Measurements from ENCODE around the gene DLGAP4. TPM values are rescaled to one million over a fixed set of nuclear protein-coding genes. Genes with fewer than 3 reads are reported as not detected.

DLGAP4 gene
- total and polyA plus RNA-seq, 9 donors, result 18.2 to 75.9 (median 53.1) TPM

- no peak for TF ChIP-seq POLR2A (IDR thresholded peaks at IDR 0.05)
- no peak for TF ChIP-seq CTCF (IDR thresholded peaks at IDR 0.05)
- TF ChIP-seq EP300 (IDR thresholded peaks at IDR 0.05), result no peak
- H3K4me1 ChIP-seq (ENCODE audit: insufficient read depth), result peaks cover 6% of the 10 kb centered on the region
- WGBS, 3 donors, result 50 to 62% (median 57%) methylated on average over 7 of the region's 7 CpGs
- H3K36me3 ChIP-seq, result no peaks in the 10 kb centered on the region
- no peaks in the 10 kb centered on the region for H3K9me3 ChIP-seq
- H3K4me3 ChIP-seq, result no peak overlapping the region
- no peaks in the 10 kb centered on the region for H3K27me3 ChIP-seq
- DNase-seq, result no peak
- H3K27ac ChIP-seq, result no peak overlapping the region
- intact Hi-C loops (cut with DNase I), result no loop called here
Measured at GRCh38 chr20:36569847-36570429, 263.8 kb downstream of the DLGAP4 start.

GRCh38 chr20:36571564-36572504, 265.7 kb downstream of the DLGAP4 start:
- no peaks in the 10 kb centered on the region for H3K36me3 ChIP-seq
- H3K27ac ChIP-seq, result peak overlapping the region in 1 of 2 donors; percentile 94
- intact Hi-C loops (cut with DNase I), result no loop called here
- DNase-seq, result no peak
- H3K9me3 ChIP-seq, result no peaks in the 10 kb centered on the region
- no peak overlapping the region for H3K4me3 ChIP-seq
- H3K4me1 ChIP-seq (ENCODE audit: insufficient read depth), result peaks cover 9% of the 10 kb centered on the region
- TF ChIP-seq POLR2A (IDR thresholded peaks at IDR 0.05) (no peak), CTCF (IDR thresholded peaks at IDR 0.05) (no peak), EP300 (IDR thresholded peaks at IDR 0.05) (no peak)
- no peaks in the 10 kb centered on the region for H3K27me3 ChIP-seq
- 52 to 55% (median 53%) methylated on average over 17 of the region's 17 CpGs for WGBS, 3 donors

GRCh38 chr20:36572701-36573102, 266.6 kb downstream of the DLGAP4 start:
- no peaks in the 10 kb centered on the region for H3K27me3 ChIP-seq
- peak in 1 of 5 donors; percentile 17 for DNase-seq
- H3K4me3 ChIP-seq, result peak overlapping the region; percentile 72
- H3K27ac ChIP-seq, result peak overlapping the region; percentile 94 to 97
- H3K36me3 ChIP-seq, result no peaks in the 10 kb centered on the region
- intact Hi-C loops (cut with DNase I), result no loop called here
- H3K4me1 ChIP-seq (ENCODE audit: insufficient read depth), result peaks cover 9% of the 10 kb centered on the region
- no peaks in the 10 kb centered on the region for H3K9me3 ChIP-seq
- TF ChIP-seq EP300 (IDR thresholded peaks at IDR 0.05) (no peak), CTCF (IDR thresholded peaks at IDR 0.05) (no peak), POLR2A (IDR thresholded peaks at IDR 0.05) (no peak)
- WGBS, 3 donors, result 36 to 45% (median 39%) methylated on average over 20 of the region's 20 CpGs

GRCh38 chr20:36573103-36573797, 267.1 kb downstream of the DLGAP4 start, which contains the start of gene TGIF2:
TGIF2 (plus strand) TSS chr20:36573597; CDS start chr20:36578775, 5,178 bp downstream.
- Histone ChIP-seq H3K27ac (peak within 1 kb of the TSS; percentile 94 to 97), H3K4me1 (ENCODE audit: insufficient read depth) (peaks cover 9% of the 10 kb centered on the region), H3K27me3 (no peaks in the 10 kb centered on the region), H3K4me3 (peak within 1 kb of the TSS; percentile 72), H3K9me3 (no peaks in the 10 kb centered on the region), H3K36me3 (no peaks in the 10 kb centered on the region)
- TF ChIP-seq CTCF (IDR thresholded peaks at IDR 0.05) (peak in 1 of 3 donors; percentile 13), POLR2A (IDR thresholded peaks at IDR 0.05) (peak; percentile 53), EP300 (IDR thresholded peaks at IDR 0.05) (no peak)
- intact Hi-C loops (cut with DNase I), result no loop called here
- DNase-seq, result peak; percentile 88 to 94 (median 90)
- 3 to 10% (median 5%) methylated on average over 20 to 80 of the region's 80 CpGs for WGBS, 3 donors

Data from ovary (tissue), 9 donors.